ENCODE results near the gene HSH2D.

Gene HSH2D

GRCh38 chr19:16127080-16127479 lies 16.4 kb upstream of the HSH2D start:
- no peak for TF ChIP-seq TCF4 (CRISPR knock-in tag; IDR thresholded peaks at IDR 0.05; ENCODE audit: borderline replicate concordance)
- TF ChIP-seq OSR1 (CRISPR knock-in tag; IDR thresholded peaks at IDR 0.05), result no peak
- TF ChIP-seq ZNF8 (CRISPR knock-in tag; IDR thresholded peaks at IDR 0.05), result no peak
- TF ChIP-seq CSDC2 (CRISPR knock-in tag; IDR thresholded peaks at IDR 0.05), result no peak
- no peak for TF ChIP-seq ZFP3 (CRISPR knock-in tag; IDR thresholded peaks at IDR 0.05)
- TF ChIP-seq RARB (CRISPR knock-in tag; IDR thresholded peaks at IDR 0.05), result no peak
- TF ChIP-seq PPARA (CRISPR knock-in tag; IDR thresholded peaks at IDR 0.05; ENCODE audit: borderline replicate concordance), result no peak
- TF ChIP-seq ZC3H10 (CRISPR knock-in tag; IDR thresholded peaks at IDR 0.05), result no peak
- TF ChIP-seq BACH2 (CRISPR knock-in tag; IDR thresholded peaks at IDR 0.05; ENCODE audit: borderline replicate concordance), result no peak
- no peak for TF ChIP-seq SNAI2 (CRISPR knock-in tag; IDR thresholded peaks at IDR 0.05)
- no peak for TF ChIP-seq ZNF565 (CRISPR knock-in tag; conservative IDR thresholded peaks at IDR 0.05; ENCODE audit: low read depth)
- TF ChIP-seq GLIS3 (CRISPR knock-in tag; IDR thresholded peaks at IDR 0.05), result no peak
- TF ChIP-seq ESRRG (CRISPR knock-in tag; IDR thresholded peaks at IDR 0.05), result no peak
- no peak for TF ChIP-seq ZNF70 (CRISPR knock-in tag; IDR thresholded peaks at IDR 0.05)
- TF ChIP-seq PATZ1 (CRISPR knock-in tag; IDR thresholded peaks at IDR 0.05; ENCODE audit: borderline replicate concordance), result no peak
- ATAC-seq, result no peak

DNA sequence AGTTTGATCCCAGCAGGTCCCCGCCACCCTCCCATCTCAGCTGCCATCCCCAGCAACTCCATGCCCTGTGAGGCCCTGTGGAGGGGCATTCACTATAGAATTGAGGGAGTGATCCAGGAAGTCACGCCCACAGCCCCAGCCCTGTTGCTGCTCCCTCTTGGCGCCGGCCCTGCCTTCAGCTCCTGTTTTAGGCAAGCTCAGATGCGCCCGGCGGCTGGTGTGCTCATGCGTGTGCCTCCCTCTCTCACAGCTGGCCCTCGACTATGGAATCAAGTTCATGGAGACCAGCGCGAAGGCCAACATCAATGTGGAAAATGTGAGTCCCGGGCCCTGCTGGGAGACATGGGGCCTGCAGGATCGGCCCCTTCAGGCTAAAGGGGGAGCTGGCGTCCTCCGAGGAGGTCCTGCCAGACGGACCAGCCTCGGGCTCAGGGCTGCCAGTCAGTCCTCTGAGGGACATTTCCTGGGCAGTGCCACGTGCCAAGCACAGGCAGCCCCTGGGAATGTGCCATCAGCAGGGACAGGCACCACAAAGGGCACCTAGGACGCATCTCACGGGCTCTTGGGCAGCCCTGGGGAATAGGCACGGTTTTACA lies 15.6 kb upstream of the HSH2D start:
- no peak for ATAC-seq
- no peak for TF ChIP-seq ZNF8 (CRISPR knock-in tag; IDR thresholded peaks at IDR 0.05)

DNA sequence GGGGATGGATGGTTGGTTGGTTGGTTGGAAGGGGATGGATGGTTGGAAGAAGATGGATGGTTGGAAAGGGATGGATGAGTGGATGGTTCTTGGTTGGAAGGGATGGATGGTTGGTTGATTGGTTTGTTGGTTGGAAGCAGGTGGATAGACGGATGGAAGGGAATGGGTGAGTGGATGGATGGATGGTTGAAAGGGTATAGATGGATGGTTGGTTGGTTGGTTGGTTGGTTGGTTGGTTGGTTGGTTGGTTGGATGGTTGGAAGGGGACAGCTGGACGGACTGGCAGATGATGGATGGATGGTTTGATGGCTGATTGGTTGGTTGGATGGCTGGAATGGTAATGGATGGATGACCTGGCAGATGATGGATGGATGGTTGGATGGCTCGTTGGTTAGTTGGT lies 11.8 kb upstream of the HSH2D start:
- no peak for ATAC-seq
- TF ChIP-seq PATZ1 (CRISPR knock-in tag; IDR thresholded peaks at IDR 0.05; ENCODE audit: borderline replicate concordance), result no peak
- no peak for TF ChIP-seq TCF4 (CRISPR knock-in tag; IDR thresholded peaks at IDR 0.05; ENCODE audit: borderline replicate concordance)
- TF ChIP-seq TSHZ2 (CRISPR knock-in tag; IDR thresholded peaks at IDR 0.05), result no peak
- TF ChIP-seq ZNF565 (CRISPR knock-in tag; conservative IDR thresholded peaks at IDR 0.05; ENCODE audit: low read depth), result no peak
- no peak for TF ChIP-seq ZNF70 (CRISPR knock-in tag; IDR thresholded peaks at IDR 0.05)
- no peak for TF ChIP-seq CREB5 (CRISPR knock-in tag; IDR thresholded peaks at IDR 0.05; ENCODE audit: low read depth)
- no peak for TF ChIP-seq ISL1 (CRISPR knock-in tag; IDR thresholded peaks at IDR 0.05)
- TF ChIP-seq ZFP30 (CRISPR knock-in tag; IDR thresholded peaks at IDR 0.05), result no peak
- no peak for TF ChIP-seq ZFP3 (CRISPR knock-in tag; IDR thresholded peaks at IDR 0.05)
- no peak for TF ChIP-seq CSDC2 (CRISPR knock-in tag; IDR thresholded peaks at IDR 0.05)
- no peak for TF ChIP-seq ESRRG (CRISPR knock-in tag; IDR thresholded peaks at IDR 0.05)
- TF ChIP-seq BACH2 (CRISPR knock-in tag; IDR thresholded peaks at IDR 0.05; ENCODE audit: borderline replicate concordance), result no peak
- TF ChIP-seq PPARA (CRISPR knock-in tag; IDR thresholded peaks at IDR 0.05; ENCODE audit: borderline replicate concordance), result no peak
- TF ChIP-seq CSRNP3 (CRISPR knock-in tag; IDR thresholded peaks at IDR 0.05), result no peak
- no peak for TF ChIP-seq ARNTL (CRISPR knock-in tag; IDR thresholded peaks at IDR 0.05; ENCODE audit: borderline replicate concordance, low read depth)
- TF ChIP-seq TOX (CRISPR knock-in tag; IDR thresholded peaks at IDR 0.05; ENCODE audit: borderline replicate concordance), result no peak
- TF ChIP-seq ZC3H10 (CRISPR knock-in tag; IDR thresholded peaks at IDR 0.05), result no peak
- no peak for TF ChIP-seq RARB (CRISPR knock-in tag; IDR thresholded peaks at IDR 0.05)
- TF ChIP-seq GLIS3 (CRISPR knock-in tag; IDR thresholded peaks at IDR 0.05), result no peak

Measured in SK-N-SH treated with all-trans-retinoic acid at 6 μM for 48 hours (cell line).